OCI-LY7 (cell line): ENCODE measurements around the gene PTPMT1. TPM values are rescaled to one million over a fixed set of nuclear protein-coding genes. Genes with fewer than 3 reads are reported as not detected.

Experiments used
- BruUV-seq: library from RNA; stranded (reverse); fragments of 400-500 nt; replicated peaks from 2 replicates; lab custom pipeline; 2021; lab: Mats Ljungman, UMichigan
- CTCF ChIA-PET: fragments of 300-600 bp; sonication (Branson Sonifier 250); formaldehyde crosslinking; loops from one replicate; lab custom pipeline; 2022; ENCODE audit warnings: antibody characterized with exemption; ENCODE audit not compliant: unreplicated experiment; lab: Charles Lee
- POLR2A ChIA-PET: fragments of 300-600 bp; sonication (Branson Sonifier 250); formaldehyde crosslinking; loops from one replicate; lab custom pipeline; 2022; ENCODE audit warnings: antibody characterized with exemption; lab: Charles Lee
- DNase-seq: peaks from one replicate; pipeline ENCODE4 v3.0.0-alpha.2; 2015; ENCODE audit warnings: low spot score
- H2AFZ ChIP-seq: fragments of 200-600 bp; sonication (generic), shearing (Covaris generic); 2 replicates; pipeline ENCODE4 v1.6.1; 2014; ENCODE audit warnings: mild to moderate bottlenecking, antibody characterized with exemption, low read length, moderate library complexity
- H3K27ac ChIP-seq: fragments of 200-600 bp; sonication (generic); 2 replicates; pipeline ENCODE4 v1.5.1; 2014; ENCODE audit warnings: mixed run types, low read depth, mild to moderate bottlenecking, moderate library complexity, low read length, inconsistent platforms; ENCODE audit not compliant: poor library complexity, severe bottlenecking
- H3K36me3 ChIP-seq: fragments of 200-600 bp; sonication (generic); 2 replicates; pipeline ENCODE4 v1.6.1; 2014; ENCODE audit warnings: mild to moderate bottlenecking, antibody characterized with exemption, low read length, moderate library complexity, mixed read lengths; ENCODE audit not compliant: insufficient read depth
- H3K4me1 ChIP-seq: fragments of 200-600 bp; sonication (generic); 2 replicates; pipeline ENCODE4 v1.5.1; 2014; ENCODE audit warnings: mild to moderate bottlenecking, low read length; ENCODE audit not compliant: insufficient read depth, poor library complexity, severe bottlenecking
- H3K4me2 ChIP-seq: fragments of 200-600 bp; sonication (generic); 2 replicates; pipeline ENCODE4 v1.6.1; 2014; ENCODE audit warnings: mild to moderate bottlenecking, low read length
- H3K4me3 ChIP-seq: fragments of 200-600 bp; sonication (generic); 2 replicates; pipeline ENCODE4 v1.5.1; 2014; ENCODE audit warnings: mild to moderate bottlenecking, low read depth, low read length; ENCODE audit not compliant: poor library complexity, severe bottlenecking
- H3K79me2 ChIP-seq: fragments of 200-600 bp; sonication (generic); 2 replicates; pipeline ENCODE4 v1.6.1; 2016; ENCODE audit warnings: low read depth, mild to moderate bottlenecking, low read length, moderate library complexity, mixed read lengths; ENCODE audit not compliant: insufficient read depth
- H3K9me2 ChIP-seq: fragments of 200-600 bp; sonication (generic); 2 replicates; pipeline ENCODE4 v1.6.1; 2016; ENCODE audit warnings: mild to moderate bottlenecking, low read length, mixed read lengths; ENCODE audit not compliant: insufficient read depth
- H3K9me3 ChIP-seq: fragments of 200-600 bp; sonication (generic); 2 replicates; pipeline ENCODE4 v1.6.1; 2014; ENCODE audit warnings: mild to moderate bottlenecking, mixed run types, low read length, mixed read lengths
- H4K20me1 ChIP-seq: fragments of 200-600 bp; sonication (generic); 2 replicates; pipeline ENCODE4 v1.6.1; 2014; ENCODE audit warnings: mild to moderate bottlenecking, antibody characterized with exemption, low read length, moderate library complexity, mixed read lengths; ENCODE audit not compliant: insufficient read depth
- EZH2phosphoT487 ChIP-seq: fragments of 200-600 bp; sonication (generic); IDR thresholded peaks from 2 replicates; pipeline ENCODE4 v1.6.1; 2018; ENCODE audit warnings: low read depth, borderline replicate concordance, mild to moderate bottlenecking, mixed run types, antibody characterized with exemption, low read length, moderate library complexity, mixed read lengths
- intact Hi-C: fragments of 100-400 bp; cut with micrococcal nuclease; formaldehyde crosslinking; loops from one replicate; pipeline ENCODE4 v1.10.0; 2022; ENCODE audit not compliant: unreplicated experiment
- total RNA-seq, 2 experiments: library from RNA; depleted of rRNA in 1 of 2; stranded (reverse); fragments of >200 nt in 1 of 2; shearing (Covaris generic) in 1 of 2; gene quantifications; 2 replicates each; pipeline ENCODE4 v1.2.3, GENCODE V29; 2014 to 2022
- TF ChIP-seq, protein P1 (sequence below): fragments of 200-600 bp; sonication (generic); conservative IDR thresholded peaks from 2 replicates; pipeline ENCODE4 v1.5.1; 2014; ENCODE audit warnings: mild to moderate bottlenecking, antibody characterized with exemption, low read length, moderate library complexity, mixed read lengths

Gene PTPMT1
- total RNA-seq, 2 experiments from 2014 or later: 27.6 to 52.6 TPM

DNA sequence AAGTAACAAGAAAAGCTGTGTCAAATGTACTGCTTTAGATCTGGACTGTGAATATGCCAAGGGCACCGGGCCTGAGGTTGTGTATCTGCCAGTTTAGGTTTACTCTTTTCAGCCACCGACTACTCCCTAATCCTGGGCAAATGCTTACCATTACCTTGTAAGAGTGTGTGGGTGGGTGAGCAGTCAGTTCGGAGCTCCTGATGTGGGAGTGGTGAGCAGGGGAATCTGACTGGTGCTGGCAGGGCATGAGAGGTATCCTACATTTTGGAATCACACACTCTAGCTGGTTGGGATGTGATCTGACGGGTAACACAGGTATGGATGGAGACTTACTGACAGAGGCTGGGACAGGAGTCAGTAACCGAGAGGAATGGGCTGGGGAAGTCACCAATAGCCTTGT, 18.4 kb downstream of the PTPMT1 start:
- Histone ChIP-seq H3K27ac (no peak overlapping the region), H3K4me3 (no peak overlapping the region), H4K20me1 (no peaks in the 10 kb centered on the region), H2AFZ (no peak overlapping the region), H3K36me3 (peaks cover 63% of the 10 kb centered on the region), H3K9me2 (no peaks in the 10 kb centered on the region), H3K4me2 (no peak overlapping the region), H3K9me3 (no peaks in the 10 kb centered on the region), H3K79me2 (peaks cover 25% of the 10 kb centered on the region), H3K4me1 (peaks cover 9% of the 10 kb centered on the region)
- ChIA-PET CTCF (no interaction called here), POLR2A (no interaction called here)
- no peak for DNase-seq
- no TSS peak for BruUV-seq
- intact Hi-C loops: no loop called here
- no peak for TF ChIP-seq EZH2phosphoT487
- TF ChIP-seq, protein P1, sequence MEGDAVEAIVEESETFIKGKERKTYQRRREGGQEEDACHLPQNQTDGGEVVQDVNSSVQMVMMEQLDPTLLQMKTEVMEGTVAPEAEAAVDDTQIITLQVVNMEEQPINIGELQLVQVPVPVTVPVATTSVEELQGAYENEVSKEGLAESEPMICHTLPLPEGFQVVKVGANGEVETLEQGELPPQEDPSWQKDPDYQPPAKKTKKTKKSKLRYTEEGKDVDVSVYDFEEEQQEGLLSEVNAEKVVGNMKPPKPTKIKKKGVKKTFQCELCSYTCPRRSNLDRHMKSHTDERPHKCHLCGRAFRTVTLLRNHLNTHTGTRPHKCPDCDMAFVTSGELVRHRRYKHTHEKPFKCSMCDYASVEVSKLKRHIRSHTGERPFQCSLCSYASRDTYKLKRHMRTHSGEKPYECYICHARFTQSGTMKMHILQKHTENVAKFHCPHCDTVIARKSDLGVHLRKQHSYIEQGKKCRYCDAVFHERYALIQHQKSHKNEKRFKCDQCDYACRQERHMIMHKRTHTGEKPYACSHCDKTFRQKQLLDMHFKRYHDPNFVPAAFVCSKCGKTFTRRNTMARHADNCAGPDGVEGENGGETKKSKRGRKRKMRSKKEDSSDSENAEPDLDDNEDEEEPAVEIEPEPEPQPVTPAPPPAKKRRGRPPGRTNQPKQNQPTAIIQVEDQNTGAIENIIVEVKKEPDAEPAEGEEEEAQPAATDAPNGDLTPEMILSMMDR: no peak

DNA sequence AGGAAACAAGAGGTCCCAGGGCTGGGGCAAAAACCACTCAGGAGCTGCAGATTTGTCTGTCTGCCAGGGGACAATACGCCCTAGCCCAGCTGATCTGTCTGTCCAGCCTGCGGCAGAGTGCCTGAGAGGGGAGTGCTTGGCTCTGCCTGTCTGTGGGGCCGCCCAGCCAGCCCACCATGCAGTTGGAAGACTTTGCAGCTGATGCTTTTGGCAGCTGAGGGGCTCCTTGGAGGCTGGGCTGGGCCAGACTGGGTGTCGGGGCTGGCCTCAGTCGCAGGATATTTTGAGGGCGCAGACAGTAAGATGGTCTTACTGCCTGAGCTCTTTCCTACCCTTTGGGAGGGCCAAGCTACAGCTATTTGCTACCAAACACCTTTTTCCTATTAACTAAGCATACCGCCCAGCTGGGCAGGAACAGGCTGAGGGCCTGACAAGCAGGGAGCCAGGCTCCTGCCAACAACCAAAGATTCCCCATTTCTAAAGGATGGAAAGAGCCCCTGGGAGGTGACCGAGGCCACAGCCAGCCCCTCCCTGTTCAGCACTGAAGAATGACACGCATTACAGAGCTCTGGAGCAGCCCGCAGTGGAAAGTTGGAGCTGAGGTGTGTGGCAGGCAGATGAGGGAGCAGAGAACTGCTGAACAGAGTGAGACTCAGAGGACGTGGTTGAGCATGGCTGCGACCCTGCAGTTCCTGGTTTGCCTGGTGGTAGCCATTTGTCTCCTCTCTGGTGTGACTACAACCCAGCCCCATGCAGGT, 20.9 kb downstream of the PTPMT1 start, which contains the start of gene FAM180B:
Gene FAM180B (plus strand): TSS at position 581 of the 758 bp plus-strand sequence. CDS start 91 bp downstream, at position 672.
- peaks cover 4% of the 10 kb centered on the region; the same call in 1 of the 2 replicates for H3K79me2 ChIP-seq
- H3K27ac ChIP-seq: no peak within 1 kb of the TSS
- no peaks in the 10 kb centered on the region for H3K4me1 ChIP-seq
- POLR2A ChIA-PET: interaction anchor here (0.8 to 1.2 kb wide), 2 partner anchors 27 to 34 kb away, joined by 4 to 5 read pairs; no protein-coding TSS in a partner anchor
- H3K4me2 ChIP-seq: no peak within 1 kb of the TSS
- no peaks in the 10 kb centered on the region for H3K9me2 ChIP-seq
- CTCF ChIA-PET: no interaction called here
- H2AFZ ChIP-seq: no peak within 1 kb of the TSS
- no TSS peak for BruUV-seq
- TF ChIP-seq, protein P1: no peak
- no peak for TF ChIP-seq EZH2phosphoT487
- H3K4me3 ChIP-seq: no peak within 1 kb of the TSS
- peaks cover 51% of the 10 kb centered on the region for H3K36me3 ChIP-seq
- DNase-seq: no peak
- H3K9me3 ChIP-seq: no peaks in the 10 kb centered on the region
- no peaks in the 10 kb centered on the region for H4K20me1 ChIP-seq
- intact Hi-C loops: no loop called here

DNA sequence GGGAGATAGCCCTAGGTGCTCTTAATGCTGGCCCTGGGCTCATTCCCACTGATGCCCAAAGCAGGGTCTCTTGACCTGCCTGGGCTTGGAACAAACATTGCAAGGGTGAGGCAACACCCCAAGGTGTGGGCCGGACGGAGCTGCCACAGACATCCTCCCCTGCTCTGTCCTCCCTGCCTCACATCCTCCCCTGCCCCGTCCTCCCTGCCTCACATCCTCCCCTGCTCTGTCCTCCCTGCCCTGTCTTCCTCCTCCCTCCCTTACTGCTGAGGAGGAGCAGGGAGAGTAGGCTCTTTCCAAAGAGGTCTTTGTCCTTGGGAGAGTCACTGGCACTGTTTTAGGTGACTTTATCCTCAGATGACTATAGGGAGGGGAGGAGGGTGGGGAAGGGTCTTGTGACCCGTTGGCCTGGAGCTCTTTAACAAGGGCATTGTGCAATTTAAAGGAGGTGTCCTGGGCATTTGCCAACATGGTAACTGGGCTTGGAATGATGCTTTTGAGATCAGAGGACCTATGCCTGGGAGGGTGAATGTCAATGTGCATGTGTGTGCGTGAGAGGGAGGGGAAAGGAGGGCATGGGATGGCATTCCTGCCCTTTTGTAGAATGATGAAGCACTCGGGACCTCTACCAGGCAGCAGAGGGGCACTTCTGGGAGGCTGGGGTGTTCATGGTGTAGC, 21.8 kb downstream of the PTPMT1 start:
- no peak overlapping the region for H3K4me2 ChIP-seq
- peaks cover 42% of the 10 kb centered on the region for H3K36me3 ChIP-seq
- TF ChIP-seq, protein P1: no peak
- no peak for TF ChIP-seq EZH2phosphoT487
- no TSS peak for BruUV-seq
- no peaks in the 10 kb centered on the region for H3K9me3 ChIP-seq
- H2AFZ ChIP-seq: no peak overlapping the region
- no peaks in the 10 kb centered on the region for H3K9me2 ChIP-seq
- ChIA-PET CTCF (no interaction called here), POLR2A (interaction anchor here (0.6 kb wide), 2 partner anchors 9 to 234 kb away, joined by 3 to 6 read pairs; no protein-coding TSS in a partner anchor)
- H4K20me1 ChIP-seq: no peaks in the 10 kb centered on the region
- intact Hi-C loops: no loop called here
- no peak overlapping the region for H3K4me3 ChIP-seq
- no peak for DNase-seq
- H3K79me2 ChIP-seq: no peaks in the 10 kb centered on the region
- H3K4me1 ChIP-seq: peaks cover 6% of the 10 kb centered on the region
- H3K27ac ChIP-seq: no peak overlapping the region
